HG03460 (cell line): Measurements from ENCODE around the gene C19orf38.

ENCODE experiments used
- ATAC-seq: cut with Tn5 transposase; IDR thresholded peaks from one replicate; pipeline ENCODE4 v1.9.1; 2021; ENCODE audit not compliant: unreplicated experiment

Gene C19orf38, protein sequence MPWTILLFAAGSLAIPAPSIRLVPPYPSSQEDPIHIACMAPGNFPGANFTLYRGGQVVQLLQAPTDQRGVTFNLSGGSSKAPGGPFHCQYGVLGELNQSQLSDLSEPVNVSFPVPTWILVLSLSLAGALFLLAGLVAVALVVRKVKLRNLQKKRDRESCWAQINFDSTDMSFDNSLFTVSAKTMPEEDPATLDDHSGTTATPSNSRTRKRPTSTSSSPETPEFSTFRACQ

DNA sequence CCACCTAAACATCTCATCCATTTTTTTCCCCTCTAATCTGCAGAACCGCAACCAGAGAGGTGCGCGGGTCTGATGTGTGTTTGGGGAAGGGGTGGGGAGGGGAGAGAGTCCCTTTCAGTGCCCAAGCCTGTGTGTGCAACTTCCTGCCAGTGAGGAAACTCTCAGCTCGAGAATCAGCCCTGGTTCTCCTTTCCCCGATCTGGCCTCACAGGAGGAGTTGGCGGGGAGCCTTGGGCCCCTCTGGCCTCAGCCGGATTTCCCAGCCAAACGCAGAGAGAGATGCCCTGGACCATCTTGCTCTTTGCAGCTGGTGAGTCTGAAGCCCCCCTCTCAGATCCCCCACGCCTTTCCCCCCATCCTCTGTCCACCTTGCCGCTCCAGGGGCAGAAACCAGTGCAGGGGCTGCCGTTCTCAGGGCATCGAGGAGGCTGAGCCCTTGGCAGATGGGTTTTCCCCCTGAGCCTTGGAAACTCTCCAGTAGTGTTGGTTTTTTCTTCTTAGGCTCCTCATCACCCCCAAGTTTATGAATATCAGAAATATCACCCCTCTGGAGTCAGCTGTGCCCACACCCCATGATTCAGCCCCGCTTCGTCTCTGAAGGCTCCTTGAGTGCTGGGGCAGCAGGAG lies at the start of gene C19orf38:
TSS of gene C19orf38 (plus strand) at position 186 of the 627 bp plus-strand sequence. CDS start at position 280, 94 bp downstream.
- ATAC-seq: no peak

DNA sequence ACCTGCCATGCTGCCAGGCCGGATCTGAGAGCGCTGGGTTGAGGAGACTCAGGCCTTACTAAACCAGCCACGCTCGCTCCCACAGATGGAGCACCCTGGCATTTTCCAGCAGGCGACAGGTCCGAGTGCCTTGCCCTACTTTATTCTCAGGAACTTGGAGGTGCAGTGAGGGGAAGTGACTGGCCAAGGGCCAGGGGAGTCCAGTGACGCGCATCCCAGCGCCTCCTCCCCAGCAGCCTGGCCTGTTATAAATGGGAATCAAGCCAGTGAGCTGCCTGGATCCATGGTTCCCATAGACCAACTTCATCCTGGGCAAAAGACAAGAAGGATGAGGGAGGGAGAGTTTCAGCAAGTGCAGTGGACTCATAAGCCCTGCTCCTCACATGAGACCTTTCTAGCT lies 47.7 kb upstream of the C19orf38 start:
- ATAC-seq: no peak

DNA sequence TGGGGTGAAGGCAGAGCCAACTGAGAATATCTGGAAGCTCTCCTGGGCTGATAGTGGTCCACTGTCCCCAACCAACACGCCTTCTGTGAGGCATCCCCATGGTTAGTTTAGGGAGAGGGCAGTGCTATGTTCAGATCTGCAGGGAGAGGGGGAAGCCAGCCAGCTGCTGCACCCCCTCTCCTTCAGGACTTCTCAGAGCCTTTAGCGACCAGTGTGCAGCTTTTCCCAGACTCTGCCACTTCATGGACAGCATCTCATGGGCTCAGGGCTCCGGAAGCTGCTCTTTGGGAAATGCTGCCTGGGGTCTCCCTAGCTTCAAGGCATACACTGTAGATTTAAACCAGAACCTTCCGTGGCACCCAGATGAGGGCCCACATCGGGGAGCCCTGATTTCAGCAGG lies 45.7 kb upstream of the C19orf38 start:
- ATAC-seq: no peak

DNA sequence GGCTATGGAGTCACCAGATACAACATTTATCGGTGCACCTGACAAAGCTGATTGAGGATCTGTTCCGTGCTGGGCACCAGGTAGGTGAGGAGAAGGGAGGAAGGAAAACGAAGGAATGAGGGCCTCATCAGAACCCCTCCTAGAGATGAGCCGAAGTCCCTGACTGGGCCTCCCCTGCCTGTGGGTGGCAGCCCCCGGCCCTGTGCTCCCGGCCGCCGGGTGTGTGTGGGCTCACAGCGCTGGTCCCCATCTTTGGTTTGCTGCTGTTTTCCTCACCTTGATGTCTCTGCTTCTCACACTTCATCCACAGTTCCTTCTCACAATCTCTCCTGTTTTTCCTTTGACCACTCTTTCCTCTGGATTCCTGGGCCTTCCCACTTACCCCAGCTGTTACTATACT lies 45.0 kb upstream of the C19orf38 start:
- no peak for ATAC-seq

DNA sequence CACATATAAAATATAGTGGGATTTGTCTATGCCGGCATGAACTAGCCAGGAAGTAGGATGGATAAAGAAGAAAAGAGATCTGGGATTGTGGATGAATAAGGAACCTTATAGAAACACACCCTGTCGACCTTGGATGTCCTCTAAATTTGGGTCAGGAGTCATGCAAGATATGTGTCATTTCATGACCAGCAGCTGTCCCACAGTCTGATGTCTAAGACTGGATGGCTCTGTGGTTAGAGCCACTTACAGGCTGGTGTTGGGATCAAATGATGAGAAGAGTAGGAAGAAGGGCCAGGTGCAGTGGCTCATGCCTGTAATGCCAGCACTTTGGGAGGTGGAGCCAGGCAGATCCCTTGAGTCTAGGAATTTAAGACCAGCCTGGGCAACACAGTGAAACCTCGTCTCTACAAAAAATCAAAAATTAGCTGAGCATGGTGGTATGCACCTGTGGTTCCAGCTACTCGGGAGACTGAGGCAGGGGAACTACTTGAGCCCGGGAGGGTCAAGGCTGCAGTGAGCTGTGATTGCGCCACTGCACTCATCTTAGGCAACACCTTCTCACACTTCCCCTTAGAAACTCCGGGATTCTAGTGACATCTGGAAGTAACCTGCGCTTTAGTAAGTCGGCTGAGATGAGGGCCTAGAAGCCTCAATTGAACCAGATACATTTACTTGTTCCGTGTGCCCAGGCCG lies 43.0 kb upstream of the C19orf38 start:
- no peak for ATAC-seq

DNA sequence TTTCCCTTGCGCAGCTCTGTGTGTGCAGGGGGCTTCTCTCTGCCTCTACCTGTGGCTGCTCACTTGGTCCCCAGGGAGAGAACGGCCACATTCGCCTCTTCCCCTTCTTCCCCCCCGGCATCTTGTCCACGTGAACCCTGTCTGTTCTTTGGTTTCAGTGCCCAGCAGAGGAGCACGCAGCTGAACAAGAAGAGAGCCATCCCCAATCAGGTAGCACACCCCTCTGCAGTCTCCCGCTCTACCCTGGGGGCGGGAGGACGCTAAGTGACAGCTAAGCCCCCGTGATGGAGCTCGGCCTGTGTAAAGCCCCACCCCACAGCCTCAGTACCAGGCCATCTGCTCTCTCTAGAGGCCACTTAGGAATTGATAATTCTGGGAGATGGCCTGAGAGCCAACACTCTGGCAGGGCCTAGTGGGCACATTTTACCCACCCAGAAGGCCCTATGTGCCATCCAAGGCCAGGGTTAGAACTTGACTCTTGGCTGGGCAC lies 42.4 kb upstream of the C19orf38 start:
- no peak for ATAC-seq

DNA sequence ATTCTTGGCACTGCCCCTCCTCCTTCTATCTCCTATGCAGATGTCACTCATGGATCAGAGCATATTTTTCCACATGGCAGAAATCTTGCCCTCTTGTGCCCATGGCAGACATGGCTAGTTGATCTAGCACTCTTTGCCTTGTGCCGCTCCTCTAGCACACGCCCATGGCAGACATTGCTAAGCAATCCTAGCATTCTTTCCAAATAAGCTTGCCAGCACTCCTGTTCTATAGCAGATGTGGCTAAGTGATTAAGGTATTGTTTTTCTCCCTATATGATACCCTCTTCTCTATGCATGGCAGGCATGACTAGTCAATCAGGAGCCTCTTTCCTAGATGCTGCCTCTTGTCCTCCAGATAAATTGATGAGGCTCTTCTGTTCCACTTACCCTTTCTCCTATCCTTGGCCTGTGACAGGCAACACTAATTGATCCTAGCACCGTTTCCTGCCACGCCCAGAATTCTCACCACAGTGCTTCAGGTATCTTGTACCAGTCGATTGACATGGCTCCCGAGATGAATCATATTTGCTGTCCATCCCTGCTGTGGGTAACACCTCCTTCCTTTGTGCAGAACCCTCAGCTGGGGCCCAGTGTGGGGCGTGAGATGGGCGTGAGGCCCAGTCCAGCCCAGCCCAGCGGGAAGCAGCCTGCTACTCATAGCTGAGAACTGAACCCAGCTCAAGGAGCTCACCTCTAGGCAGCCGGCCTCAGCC lies 39.1 kb upstream of the C19orf38 start:
- no peak for ATAC-seq

DNA sequence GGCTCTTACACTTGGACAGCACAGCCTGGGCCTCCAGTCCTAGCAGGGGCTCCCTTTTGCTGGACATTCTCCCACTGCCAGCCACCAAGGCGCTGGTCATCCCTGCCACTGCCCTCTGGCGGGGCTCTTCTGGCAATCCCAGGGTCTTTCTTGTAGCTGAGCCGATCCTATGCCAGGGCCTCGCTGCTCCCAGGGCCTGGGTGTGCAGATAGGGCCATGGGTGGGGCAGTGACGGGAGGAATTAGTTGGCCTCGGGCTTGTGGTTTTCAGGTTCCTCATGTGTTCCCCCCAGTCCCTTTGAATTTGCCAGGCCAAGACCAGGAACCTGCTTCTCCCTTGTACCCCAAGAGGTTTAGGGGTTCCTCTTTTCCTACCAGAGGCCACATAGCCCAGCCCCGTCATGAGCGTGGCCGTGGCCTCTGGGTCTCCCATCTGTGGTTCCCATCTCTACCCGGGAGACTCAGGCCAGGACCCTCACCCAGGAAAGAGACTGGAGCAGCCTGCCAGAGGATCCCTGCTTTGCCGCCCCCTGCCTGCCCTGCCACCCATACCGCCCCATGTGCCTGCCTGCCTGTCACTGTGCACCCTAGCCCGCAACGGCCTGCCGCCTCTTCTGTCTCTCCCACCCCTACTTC lies 38.4 kb upstream of the C19orf38 start:
- no peak for ATAC-seq

DNA sequence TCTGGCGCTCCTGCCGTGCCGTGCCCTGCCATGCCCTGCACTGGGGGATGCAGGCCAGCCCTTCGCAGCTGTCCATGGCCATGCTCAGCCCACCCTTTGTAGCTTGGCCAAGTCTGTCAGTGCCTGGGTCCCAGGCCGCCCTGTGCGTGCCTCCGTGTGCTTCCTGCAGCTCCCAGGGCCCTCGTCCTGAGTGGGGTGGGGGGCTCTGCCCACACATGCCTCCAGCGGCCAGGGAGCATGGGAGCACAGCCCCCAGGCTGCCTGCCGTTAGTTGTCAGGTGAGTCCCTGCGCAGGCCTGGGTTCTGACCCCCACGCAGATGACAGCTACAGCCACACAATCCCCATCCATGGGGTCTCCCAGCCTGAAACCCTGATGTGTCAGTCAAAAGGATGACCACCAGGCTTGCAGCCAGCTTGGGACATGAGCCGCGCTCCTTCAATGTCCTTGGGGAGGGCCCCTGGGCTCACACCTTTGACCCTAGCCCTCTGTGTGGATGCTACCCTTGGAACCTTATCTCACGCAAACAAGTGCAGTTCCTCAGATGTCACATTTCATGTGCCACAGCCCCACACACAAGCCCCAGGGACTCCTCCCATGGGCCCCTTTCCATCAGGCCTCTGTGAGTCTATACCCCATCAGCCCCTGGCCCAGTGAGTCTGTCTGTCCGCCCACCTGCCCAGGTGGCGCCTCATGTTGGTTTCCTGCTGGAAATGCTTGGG lies 36.7 kb upstream of the C19orf38 start:
- ATAC-seq: no peak

DNA sequence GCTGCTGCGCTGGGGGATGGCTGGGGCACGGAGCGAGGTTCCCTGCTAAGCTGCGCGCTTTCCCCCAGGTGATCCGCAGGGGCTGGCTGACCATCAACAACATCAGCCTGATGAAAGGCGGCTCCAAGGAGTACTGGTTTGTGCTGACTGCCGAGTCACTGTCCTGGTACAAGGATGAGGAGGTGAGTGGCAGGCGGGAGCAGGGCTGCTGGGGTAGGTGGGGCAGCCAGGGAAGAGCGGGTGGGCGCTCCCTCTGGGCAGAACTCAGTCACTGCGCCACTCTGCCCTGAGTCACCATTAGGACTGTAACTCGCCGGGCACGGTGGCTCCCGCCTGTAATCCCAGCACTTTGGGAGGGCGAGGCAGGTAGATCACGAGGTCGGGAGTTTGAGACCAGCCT lies 36.0 kb upstream of the C19orf38 start:
- no peak for ATAC-seq

DNA sequence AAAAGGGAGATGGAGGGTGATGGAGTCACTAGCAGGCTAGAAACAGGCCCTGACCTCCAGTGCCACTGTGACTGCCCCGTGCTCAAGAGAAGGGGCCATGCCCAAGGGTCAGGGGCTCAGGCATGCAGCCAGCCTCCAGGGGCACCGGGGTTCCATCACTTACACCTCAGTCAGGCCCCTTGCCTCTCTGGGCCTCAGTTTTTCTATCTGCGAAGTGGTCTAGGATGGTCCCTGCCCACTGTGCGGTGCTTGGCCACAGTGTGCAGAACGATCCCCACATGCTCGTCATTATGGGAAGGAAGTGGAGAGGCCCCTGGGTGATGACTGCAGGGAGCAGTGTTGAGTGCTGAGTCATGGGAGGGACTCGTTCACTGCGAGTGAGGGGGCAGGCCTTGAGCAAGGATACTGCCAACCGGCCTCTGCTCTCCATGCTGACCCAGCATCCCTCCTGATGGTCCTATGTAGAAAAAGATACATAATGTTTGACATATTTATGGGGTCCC lies 35.3 kb upstream of the C19orf38 start:
- ATAC-seq: no peak

DNA sequence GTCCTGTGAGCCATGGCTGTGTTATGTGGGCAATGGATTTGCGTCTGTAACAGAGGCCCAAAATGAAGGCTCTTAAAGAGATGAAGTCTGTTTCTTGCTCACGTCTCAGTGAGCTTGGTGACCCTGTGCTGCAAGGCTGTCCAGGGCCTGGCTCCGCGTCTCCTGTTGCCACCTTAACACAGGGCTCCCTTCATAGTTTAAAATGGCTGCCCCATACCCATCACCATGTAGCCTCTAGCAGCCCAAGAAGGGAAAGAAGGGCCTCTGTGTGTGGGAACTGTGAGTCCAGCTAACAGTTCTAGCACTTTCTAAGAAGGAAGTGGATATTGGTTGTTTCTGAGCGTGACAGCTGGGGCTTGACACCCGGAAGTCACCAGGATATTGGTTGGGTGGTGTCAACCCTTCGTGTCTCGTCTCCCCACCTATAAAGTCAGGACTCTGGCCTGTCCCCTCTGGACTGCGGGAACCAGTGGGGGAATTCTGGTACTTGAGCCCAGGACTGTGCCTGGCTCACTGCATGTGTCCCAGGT lies 33.1 kb upstream of the C19orf38 start:
- no peak for ATAC-seq

DNA sequence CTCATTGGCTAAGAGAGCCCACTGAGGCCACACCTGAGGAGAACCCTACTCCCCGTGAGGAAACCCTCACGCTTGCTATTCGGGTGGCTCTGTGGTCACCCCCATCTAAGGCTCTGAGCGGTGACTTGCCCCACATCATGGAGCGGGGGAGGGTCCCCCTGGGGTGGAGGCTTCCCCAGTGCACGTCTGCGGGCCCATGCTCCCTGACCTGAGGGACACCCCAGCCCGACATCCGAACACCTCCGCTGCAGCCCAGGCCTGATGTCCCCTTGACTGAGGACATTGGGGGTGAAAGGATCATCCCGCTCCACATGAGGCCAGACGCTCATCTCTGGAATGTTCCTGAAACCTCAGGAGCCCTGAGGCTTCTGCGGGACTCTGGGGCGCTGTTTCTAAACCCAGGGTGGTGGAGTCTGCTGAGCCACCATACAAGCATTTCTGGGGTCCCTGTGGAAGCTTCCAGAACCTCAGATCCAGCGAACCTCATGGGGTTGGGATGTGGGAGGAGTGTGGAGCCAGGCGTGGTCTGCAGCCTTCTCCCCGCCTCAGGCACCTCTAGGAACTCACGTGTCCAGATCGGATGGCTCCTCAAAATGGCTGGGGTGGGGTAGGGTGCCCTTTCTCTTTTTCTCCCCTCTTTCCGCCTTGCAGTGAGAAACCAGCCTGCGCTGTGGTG lies 32.1 kb upstream of the C19orf38 start:
- no peak for ATAC-seq

DNA sequence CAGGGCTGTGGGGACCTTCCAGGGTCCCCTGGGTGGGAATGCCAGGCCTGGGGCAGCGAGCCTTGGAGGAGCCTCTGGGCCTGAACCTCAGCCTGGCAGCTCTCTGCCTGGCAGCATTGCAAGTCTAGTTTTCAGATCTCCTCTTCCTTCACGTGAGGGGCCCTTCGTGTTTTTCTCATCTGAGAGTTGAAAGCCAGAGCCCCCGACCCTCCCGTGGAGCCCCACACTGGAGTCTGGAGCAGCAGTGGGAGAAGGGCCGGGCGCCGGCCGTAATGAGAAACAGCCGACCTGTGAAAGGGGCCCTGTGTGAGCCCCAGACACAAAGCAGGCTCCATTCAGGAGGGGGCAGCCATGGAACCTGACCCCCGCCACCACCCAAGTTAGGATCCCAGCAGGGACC lies 31.5 kb upstream of the C19orf38 start:
- ATAC-seq: no peak

DNA sequence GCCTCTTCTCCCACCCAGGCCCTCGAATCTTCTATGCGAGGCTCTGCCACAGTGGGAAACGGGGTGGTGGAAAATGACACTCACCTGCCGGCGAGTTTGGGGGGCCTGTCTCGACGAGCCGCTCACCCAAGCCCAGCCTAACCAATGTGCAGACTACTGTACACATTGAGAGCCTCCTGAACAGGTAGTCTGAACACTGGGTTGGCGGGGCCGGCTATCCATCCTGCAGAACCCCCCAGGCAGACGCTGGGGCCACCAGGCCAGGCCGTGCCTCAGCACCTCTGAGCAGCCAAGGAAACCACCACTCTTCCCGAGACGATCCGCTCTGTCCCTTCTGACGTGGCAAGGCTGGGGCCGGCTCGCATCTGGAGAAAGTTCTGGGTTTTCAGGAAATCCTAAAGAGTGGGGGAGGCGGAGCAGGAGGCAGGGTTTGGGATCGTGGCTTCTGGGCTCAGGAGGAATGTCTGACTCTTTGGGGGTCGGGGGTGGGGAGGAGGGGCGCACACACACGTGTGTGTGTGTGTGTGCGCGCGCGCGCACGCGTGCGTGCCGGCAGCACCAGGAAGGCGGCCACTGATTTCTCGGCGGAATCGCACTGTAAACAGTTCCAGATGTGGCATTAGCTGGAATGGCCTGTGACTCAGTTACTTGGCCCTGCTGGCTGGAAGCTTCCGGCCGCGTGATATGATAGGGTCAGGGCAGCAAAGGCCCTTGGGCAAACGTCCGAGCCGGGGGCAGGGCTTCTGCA lies 30.8 kb upstream of the C19orf38 start:
- ATAC-seq: no peak

DNA sequence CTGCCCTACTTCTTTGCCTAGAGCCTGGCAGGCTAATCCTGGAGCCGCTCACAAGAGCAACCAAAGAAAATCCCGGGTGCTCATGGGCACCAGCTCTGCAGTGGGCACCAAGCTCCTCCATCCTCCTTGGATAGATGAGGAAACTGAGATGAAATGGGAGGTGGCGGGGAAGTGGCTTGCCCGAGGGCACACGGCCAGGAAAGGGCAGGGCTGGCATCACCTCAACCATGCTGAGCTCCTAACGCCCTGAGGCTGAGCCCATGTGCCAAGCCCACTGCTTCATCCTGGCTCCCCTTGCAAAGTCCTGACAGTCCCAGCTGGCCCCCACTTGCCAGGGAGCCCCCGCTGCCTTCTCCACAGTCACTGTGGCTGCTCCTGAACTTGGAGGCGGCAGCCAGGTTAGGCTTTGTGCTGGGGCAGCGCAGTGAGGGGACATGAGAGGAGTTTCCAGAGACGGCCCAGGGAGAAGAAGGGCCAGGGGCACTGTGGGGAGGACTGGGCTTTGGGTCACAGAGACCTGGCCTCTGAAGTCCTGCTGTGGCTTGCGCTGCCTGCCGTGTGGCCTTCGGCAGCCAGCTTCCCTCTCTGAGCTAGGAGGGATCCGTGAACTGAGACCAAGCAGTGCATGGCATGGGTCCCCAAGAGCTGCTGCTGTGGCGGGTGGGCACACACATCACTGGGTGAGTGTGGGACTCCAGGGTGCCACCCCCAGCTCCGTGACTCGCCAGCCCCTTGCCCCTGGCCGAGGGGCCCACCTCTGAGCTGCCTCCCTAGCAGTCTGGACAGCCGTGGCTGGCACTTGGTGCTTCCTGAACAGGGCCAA lies 29.7 kb upstream of the C19orf38 start:
- ATAC-seq: no peak

DNA sequence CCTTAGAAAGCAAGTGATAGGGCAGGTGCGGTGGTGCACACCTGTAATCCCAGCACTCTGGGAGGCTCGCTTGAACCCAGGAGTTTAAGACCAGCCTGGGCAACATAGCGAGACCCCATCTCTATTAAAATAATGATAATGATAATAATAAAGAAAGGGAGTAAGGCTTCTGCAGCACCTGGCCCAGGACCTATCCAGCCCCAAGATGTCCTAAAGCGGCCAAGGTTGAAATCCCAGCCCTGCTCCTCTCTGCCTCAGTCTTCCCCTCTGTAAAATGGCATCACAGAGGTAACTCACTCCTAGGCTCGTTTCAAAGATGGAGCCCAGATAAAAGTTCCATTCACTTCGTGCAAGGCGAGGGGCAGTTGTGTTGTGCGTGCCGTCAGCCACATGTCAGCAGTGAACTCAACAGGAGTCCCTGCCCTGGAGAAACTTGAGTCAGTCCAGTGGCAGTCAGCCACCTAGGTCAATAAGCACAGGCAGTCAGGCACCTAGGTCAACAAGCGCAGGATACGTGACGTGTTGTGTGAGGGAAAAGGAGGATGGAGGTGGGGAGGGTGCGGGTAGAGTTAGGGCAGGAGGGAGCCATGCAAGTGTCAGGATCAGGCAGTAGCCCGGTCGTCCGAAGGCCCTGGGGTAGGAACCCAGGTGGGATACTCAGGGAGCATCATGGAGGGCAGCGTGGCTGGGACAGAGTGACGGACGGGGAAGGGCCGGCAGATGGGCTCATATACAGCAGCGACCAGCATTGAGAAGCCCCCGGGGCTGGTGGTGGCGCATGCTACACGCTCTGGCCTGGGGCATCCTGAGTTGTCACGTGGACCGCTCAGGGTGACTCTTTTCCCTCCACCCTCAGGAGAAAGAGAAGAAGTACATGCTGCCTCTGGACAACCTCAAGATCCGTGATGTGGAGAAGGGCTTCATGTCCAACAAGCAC lies 28.8 kb upstream of the C19orf38 start:
- ATAC-seq: no peak
